ENCODE results near the gene LBHD1. TPM values are rescaled to one million over a fixed set of nuclear protein-coding genes. Genes with fewer than 3 reads are reported as not detected.
"Not testable (repeated sequence)": the region's sequence is repeated elsewhere in the genome, so short reads cannot be mapped to it uniquely, and the experiment has no call there.

LBHD1 gene
- total RNA-seq, 1 donor, result 4.3 TPM

DNA sequence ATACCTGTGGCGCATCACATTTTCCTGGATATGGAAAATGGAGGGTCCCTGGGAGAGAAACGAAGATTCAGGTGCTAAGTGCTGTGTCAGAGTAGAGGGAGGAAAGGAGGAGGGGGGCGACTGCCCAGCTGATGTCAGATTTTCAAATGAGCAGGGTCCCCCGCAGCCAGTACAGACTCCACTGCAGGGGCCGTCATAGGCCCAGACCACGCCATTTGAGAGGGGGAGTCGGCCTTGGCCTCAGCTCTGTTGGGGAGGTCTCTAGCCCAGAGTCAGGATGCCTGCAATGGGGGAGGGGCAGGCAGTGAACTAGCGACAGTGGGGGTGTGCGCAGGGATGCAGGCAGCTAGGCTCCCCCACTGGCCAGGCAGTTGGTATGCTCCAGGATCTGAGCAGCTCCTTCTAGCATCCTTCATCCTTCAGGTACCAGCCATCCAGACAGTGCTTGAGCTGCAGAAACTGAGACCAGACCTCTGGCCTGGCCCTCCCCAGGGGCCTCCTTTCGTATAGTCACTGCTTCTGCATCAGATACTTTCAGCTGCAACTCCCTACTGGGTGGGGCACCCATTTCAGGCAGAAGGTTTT lies 35.3 kb upstream of the LBHD1 start, which contains the start of the genes BSCL2 and GNG3:
BSCL2 (minus strand) TSS at position 148 of the 585 bp plus-strand sequence. CDS start 229 bp downstream, outside the sequence.
GNG3 (plus strand) TSS at position 400 of the 585 bp plus-strand sequence. CDS start 620 bp downstream, outside the sequence.
- TF ChIP-seq, protein P1, sequence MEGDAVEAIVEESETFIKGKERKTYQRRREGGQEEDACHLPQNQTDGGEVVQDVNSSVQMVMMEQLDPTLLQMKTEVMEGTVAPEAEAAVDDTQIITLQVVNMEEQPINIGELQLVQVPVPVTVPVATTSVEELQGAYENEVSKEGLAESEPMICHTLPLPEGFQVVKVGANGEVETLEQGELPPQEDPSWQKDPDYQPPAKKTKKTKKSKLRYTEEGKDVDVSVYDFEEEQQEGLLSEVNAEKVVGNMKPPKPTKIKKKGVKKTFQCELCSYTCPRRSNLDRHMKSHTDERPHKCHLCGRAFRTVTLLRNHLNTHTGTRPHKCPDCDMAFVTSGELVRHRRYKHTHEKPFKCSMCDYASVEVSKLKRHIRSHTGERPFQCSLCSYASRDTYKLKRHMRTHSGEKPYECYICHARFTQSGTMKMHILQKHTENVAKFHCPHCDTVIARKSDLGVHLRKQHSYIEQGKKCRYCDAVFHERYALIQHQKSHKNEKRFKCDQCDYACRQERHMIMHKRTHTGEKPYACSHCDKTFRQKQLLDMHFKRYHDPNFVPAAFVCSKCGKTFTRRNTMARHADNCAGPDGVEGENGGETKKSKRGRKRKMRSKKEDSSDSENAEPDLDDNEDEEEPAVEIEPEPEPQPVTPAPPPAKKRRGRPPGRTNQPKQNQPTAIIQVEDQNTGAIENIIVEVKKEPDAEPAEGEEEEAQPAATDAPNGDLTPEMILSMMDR (IDR thresholded peaks at IDR 0.05; ENCODE audit: insufficient read depth, low read depth, low read length), result no peak
- H3K4me3 ChIP-seq (ENCODE audit: low read depth, low read length), result peak within 1 kb of the TSS; percentile 79
- no peak for DNase-seq (ENCODE audit: low read depth)

DNA sequence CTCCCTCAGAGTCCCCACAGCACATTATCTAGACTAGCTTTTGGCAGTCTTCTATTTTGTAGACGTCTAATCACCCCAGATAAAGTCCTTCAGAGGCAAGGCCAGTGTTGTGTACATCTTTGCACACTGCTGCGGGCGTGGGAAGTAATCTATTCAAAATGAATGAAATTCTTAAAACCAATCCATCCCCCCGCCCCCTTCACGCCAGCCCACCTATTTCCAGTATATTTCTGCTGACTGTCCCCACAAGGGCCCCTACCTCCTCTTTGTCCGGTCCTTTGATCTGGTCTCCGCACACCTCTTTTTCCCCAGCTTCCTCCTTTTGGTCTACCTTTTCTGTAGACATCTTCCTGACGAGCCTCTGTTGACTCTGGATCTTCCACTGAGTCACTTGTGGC lies 34.8 kb upstream of the LBHD1 start:
- DNase-seq (ENCODE audit: low read depth), result no peak
- TF ChIP-seq, protein P1 (IDR thresholded peaks at IDR 0.05; ENCODE audit: insufficient read depth, low read depth, low read length), result no peak
- peak overlapping the region; percentile 79 for H3K4me3 ChIP-seq (ENCODE audit: low read depth, low read length)

DNA sequence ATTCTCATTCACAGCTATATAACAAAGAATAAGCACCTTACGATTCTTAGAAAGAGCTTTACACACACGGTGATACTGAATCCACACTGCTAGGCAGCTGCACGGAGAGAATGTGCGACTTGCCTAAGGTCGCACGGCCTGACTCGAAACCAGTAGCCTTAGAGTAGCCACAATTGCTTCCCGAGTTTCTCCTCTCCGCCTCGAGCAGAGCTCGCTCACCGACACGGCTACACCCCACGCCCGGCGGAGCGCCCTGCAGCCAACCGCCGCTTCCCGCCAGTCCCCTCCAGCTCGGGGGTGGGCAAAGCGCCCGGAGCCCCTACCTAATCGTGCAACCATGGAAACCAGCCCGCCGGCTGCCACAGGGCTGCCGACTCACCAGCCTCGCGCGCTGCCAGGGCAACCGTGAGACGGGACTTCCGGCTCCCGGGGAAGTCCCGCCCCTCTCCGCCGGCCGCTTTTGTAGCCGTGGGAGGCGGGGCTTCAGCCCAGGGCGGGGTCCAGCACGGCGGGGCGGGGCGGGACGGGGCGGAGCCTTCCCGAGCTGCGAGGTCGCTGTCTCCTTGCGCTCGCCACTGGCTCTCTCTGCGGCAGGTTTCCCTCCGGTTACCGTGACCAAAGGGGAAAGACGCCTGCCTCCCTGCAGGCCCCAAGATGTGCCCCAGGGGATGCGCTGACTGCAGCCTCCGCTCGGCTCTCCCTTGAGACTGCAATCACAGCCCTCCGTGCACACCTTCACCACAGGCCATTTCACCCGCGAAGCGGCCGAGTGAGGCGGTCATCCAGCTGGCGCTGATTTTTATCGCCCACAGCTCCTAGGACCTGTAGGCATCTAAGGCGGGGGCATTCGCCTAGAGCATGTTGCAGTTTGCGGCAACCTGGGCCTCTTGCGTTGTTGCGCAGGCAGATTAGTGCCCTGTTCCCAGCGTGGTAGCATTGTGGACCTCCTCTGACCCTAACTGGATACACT lies 34.1 kb upstream of the LBHD1 start:
- peak; percentile 94 for DNase-seq (ENCODE audit: low read depth)
- peak overlapping the region; percentile 79 for H3K4me3 ChIP-seq (ENCODE audit: low read depth, low read length)
- TF ChIP-seq, protein P1 (IDR thresholded peaks at IDR 0.05; ENCODE audit: insufficient read depth, low read depth, low read length), result no peak

DNA sequence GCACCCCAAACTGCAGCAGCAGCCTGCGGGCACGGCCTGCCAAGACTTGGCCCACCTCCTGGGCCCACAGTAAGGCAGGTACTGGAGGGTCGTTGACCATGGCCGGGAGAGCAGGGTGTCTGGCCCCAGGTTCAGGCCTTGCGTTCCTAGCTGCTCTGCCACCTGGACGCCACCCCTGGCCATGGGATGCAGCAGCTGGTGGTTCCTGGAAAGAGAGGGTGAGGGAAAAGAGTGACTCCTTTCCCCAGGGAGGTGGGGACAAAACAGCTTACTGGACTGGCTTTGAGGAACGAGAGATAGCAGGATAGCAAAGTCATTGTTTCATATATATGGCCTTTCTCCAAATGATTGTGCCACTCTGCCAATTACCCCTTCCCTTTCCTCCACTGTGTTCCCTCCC lies 33.3 kb upstream of the LBHD1 start:
- peak overlapping the region; percentile 79 for H3K4me3 ChIP-seq (ENCODE audit: low read depth, low read length)
- TF ChIP-seq, protein P1 (IDR thresholded peaks at IDR 0.05; ENCODE audit: insufficient read depth, low read depth, low read length), result no peak
- DNase-seq (ENCODE audit: low read depth), result no peak

DNA sequence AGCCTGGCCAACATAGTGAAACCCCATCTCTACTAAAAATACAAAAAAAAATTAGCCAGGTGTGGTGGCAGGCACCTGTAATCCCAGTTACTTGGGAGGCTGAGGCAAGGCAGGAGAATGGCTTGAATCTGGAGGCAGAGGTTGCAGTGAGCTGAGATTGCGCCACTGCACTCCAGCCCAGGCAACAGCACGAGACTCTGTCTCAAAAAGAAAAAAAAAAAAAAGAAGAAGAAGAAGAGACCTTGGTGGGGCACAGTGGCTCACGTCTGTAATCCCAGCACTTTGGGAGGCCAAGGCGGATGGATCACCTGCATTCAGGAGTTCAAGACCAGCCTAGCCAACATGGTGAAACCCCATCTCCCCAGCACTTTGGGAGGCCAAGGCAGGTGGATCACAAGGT lies 31.9 kb upstream of the LBHD1 start:
- DNase-seq (ENCODE audit: low read depth); H3K4me3 ChIP-seq (ENCODE audit: low read depth, low read length): not testable (repeated sequence)

DNA sequence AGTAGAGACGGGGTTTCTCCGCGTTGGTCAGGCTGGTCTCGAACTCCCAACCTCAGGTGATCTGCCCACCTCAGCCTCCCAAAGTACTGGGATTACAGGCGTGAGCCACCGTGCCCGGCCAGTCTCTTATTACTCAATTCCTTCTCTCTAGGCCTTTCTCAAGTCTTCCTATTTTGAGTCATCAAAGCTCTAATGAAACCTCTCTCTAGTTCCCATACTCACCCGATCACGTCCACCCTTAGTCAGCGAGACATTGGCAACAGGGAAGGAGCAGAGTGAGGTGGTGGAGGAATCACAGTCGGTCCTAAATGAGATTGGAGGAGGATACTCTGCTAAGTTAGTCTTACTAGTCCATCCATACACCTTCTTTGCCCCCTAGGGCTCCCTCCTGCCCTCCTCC lies 30.2 kb upstream of the LBHD1 start:
- no peak for DNase-seq (ENCODE audit: low read depth)
- H3K4me3 ChIP-seq (ENCODE audit: low read depth, low read length), result no peak overlapping the region
- TF ChIP-seq, protein P1 (IDR thresholded peaks at IDR 0.05; ENCODE audit: insufficient read depth, low read depth, low read length), result no peak
